ENCODE results near the gene CFAP107.

GRCh38 chr1:12738934-12739333 is 7.1 kb upstream of the CFAP107 start:
- no peak for TF ChIP-seq CTCF (IDR thresholded peaks at IDR 0.05; ENCODE audit: low read length)
- no peak for TF ChIP-seq EZH2 (IDR thresholded peaks at IDR 0.05; ENCODE audit: borderline replicate concordance, low read length)

Data from OCI-LY1 (cell line).